ENCODE results near the gene TSPAN18. TPM values are rescaled to one million over a fixed set of nuclear protein-coding genes. Genes with fewer than 3 reads are reported as not detected.

The TSPAN18 gene
- total RNA-seq, 1 experiment from 2014 or later, result not detected

DNA sequence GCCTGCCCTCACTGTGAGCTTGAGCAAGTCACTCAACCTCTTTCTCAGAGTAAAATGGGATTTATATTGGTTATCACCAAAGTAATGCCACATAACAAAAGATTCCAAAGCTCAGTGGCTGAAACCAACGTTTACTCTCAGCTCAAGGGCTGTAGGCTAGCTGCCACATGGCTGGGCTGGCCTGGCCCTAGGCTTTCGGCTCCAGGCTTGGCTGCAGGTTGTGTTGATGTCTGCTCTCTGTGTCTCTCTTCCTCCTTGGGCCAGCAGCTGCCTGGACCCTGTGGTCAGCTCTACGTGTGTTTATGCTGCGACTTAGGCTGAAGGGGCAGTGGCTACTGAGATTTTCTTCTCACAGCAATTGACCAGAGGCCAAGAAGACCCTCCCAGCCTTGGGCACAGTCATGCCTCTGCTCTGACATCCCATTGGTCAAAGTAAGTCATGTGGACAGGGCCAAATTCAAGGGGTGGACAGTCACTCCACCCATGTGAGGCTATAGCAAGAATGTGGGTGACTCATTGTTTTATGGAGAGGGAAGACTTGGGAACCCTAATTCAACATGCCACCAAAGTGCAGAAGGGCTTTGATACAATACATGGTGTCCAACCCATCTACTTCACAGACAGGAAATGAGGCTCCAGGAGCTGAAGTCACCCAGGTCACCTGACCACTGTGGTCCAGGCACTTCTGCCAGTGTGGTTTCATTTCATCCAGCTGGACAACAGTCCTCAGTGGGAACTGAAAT lies 90.6 kb downstream of the TSPAN18 start:
- no peak overlapping the region for H3K9ac ChIP-seq (ENCODE audit: low read length)
- H3K9me2 ChIP-seq (replicated peaks; ENCODE audit: low read length), result no peaks in the 10 kb centered on the region
- no peaks in the 10 kb centered on the region for H3K79me2 ChIP-seq (ENCODE audit: low read length)
- intact Hi-C loops (cut with micrococcal nuclease), result no loop called here
- ChIA-PET CTCF (no interaction called here), POLR2A (ENCODE audit: unreplicated experiment) (no interaction called here)
- H3K4me1 ChIP-seq (ENCODE audit: insufficient read depth, low read length), result no peaks in the 10 kb centered on the region
- no peak overlapping the region for H2AFZ ChIP-seq (ENCODE audit: low read length)
- no peak overlapping the region for H3K27ac ChIP-seq (ENCODE audit: low read length)
- H3K4me2 ChIP-seq (ENCODE audit: low read length), result no peak overlapping the region
- no peaks in the 10 kb centered on the region for H3K9me3 ChIP-seq (ENCODE audit: low read length)
- no peaks in the 10 kb centered on the region for H3K36me3 ChIP-seq (ENCODE audit: low read depth, low read length)
- no peak for TF ChIP-seq EZH2phosphoT487 (IDR thresholded peaks at IDR 0.05; ENCODE audit: borderline replicate concordance, low read length)
- no peak for TF ChIP-seq EZH2 (IDR thresholded peaks at IDR 0.05; ENCODE audit: low read length, unreplicated experiment)
- TF ChIP-seq, protein P1, sequence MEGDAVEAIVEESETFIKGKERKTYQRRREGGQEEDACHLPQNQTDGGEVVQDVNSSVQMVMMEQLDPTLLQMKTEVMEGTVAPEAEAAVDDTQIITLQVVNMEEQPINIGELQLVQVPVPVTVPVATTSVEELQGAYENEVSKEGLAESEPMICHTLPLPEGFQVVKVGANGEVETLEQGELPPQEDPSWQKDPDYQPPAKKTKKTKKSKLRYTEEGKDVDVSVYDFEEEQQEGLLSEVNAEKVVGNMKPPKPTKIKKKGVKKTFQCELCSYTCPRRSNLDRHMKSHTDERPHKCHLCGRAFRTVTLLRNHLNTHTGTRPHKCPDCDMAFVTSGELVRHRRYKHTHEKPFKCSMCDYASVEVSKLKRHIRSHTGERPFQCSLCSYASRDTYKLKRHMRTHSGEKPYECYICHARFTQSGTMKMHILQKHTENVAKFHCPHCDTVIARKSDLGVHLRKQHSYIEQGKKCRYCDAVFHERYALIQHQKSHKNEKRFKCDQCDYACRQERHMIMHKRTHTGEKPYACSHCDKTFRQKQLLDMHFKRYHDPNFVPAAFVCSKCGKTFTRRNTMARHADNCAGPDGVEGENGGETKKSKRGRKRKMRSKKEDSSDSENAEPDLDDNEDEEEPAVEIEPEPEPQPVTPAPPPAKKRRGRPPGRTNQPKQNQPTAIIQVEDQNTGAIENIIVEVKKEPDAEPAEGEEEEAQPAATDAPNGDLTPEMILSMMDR (conservative IDR thresholded peaks at IDR 0.05; ENCODE audit: low read depth, low read length), result no peak
- H3F3A ChIP-seq (ENCODE audit: low read length, unreplicated experiment), result no peaks in the 10 kb centered on the region
- peaks cover 20% of the 10 kb centered on the region for H3K27me3 ChIP-seq (ENCODE audit: low read length)
- H4K20me1 ChIP-seq (ENCODE audit: low read length), result no peaks in the 10 kb centered on the region
- no peak overlapping the region for H3K4me3 ChIP-seq (ENCODE audit: low read length)
- ATAC-seq (no peak), DNase-seq (no peak)
- no TSS peak for BruUV-seq (replicated peaks)

DNA sequence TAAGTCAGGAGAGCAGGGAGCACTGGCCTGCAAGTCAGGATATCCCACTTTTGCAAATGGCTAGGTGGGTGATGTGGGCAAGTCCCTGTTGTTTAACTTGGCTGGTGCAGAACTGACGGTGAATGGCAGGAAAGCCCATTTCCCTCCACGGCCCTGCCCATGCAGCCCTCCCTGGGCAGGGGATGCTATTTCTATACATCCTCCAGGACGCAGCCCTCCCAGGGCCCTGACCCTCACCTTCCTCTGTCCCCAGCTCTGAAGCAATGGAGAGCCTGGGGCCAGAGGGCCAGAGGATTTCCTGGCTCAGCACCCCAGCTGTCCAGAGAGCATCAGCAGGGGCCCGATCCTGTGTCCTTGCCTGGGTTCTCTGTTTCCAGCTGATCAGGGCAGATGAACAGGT lies 91.3 kb downstream of the TSPAN18 start:
- Histone ChIP-seq H3K27ac (ENCODE audit: low read length) (no peak overlapping the region), H3K9ac (ENCODE audit: low read length) (no peak overlapping the region), H3K4me3 (ENCODE audit: low read length) (no peak overlapping the region), H3K9me2 (replicated peaks; ENCODE audit: low read length) (no peaks in the 10 kb centered on the region), H3K79me2 (ENCODE audit: low read length) (no peaks in the 10 kb centered on the region), H3K9me3 (ENCODE audit: low read length) (no peaks in the 10 kb centered on the region), H4K20me1 (ENCODE audit: low read length) (no peaks in the 10 kb centered on the region), H2AFZ (ENCODE audit: low read length) (no peak overlapping the region), H3K4me1 (ENCODE audit: insufficient read depth, low read length) (no peaks in the 10 kb centered on the region), H3K27me3 (ENCODE audit: low read length) (peaks cover 20% of the 10 kb centered on the region), H3K4me2 (ENCODE audit: low read length) (no peak overlapping the region), H3K36me3 (ENCODE audit: low read depth, low read length) (no peaks in the 10 kb centered on the region), H3F3A (ENCODE audit: low read length, unreplicated experiment) (no peaks in the 10 kb centered on the region)
- intact Hi-C loops (cut with micrococcal nuclease), result no loop called here
- DNase-seq (no peak), ATAC-seq (no peak)
- TF ChIP-seq EZH2phosphoT487 (IDR thresholded peaks at IDR 0.05; ENCODE audit: borderline replicate concordance, low read length) (no peak), EZH2 (IDR thresholded peaks at IDR 0.05; ENCODE audit: low read length, unreplicated experiment) (no peak)
- TF ChIP-seq, protein P1 (conservative IDR thresholded peaks at IDR 0.05; ENCODE audit: low read depth, low read length), result no peak
- no TSS peak for BruUV-seq (replicated peaks)
- ChIA-PET CTCF (no interaction called here), POLR2A (ENCODE audit: unreplicated experiment) (no interaction called here)

DNA sequence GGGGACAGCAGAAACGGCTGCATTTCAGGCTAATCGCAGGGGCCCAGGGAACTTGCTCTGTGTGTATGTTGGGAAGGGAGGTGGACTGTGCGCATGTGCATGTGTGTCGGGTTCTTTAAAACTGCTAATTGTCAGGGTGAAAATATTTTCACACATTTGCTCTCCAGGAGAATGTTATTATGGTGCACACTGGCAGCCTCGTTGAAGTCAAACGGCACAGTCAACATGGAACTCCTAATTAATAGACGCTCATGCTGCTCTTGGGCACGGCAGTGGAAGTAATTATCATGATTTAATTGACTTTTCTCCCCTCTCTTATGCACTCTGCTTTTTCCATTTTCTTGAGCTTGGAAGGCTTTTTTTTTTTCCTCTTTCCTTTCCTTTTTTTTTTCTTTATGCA lies 92.6 kb downstream of the TSPAN18 start:
- POLR2A ChIA-PET (ENCODE audit: unreplicated experiment), result no interaction called here

More for the DNA sequence above, 92.6 kb downstream of the TSPAN18 start:
- Histone ChIP-seq H2AFZ (ENCODE audit: low read length) (no peak overlapping the region), H3K9me3 (ENCODE audit: low read length) (no peaks in the 10 kb centered on the region), H3K36me3 (ENCODE audit: low read depth, low read length) (no peaks in the 10 kb centered on the region), H3K27me3 (ENCODE audit: low read length) (peaks cover 20% of the 10 kb centered on the region), H3F3A (ENCODE audit: low read length, unreplicated experiment) (no peaks in the 10 kb centered on the region), H3K4me3 (ENCODE audit: low read length) (no peak overlapping the region), H4K20me1 (ENCODE audit: low read length) (no peaks in the 10 kb centered on the region), H3K4me2 (ENCODE audit: low read length) (no peak overlapping the region), H3K27ac (ENCODE audit: low read length) (no peak overlapping the region), H3K4me1 (ENCODE audit: insufficient read depth, low read length) (no peaks in the 10 kb centered on the region), H3K9me2 (replicated peaks; ENCODE audit: low read length) (no peaks in the 10 kb centered on the region), H3K79me2 (ENCODE audit: low read length) (no peaks in the 10 kb centered on the region), H3K9ac (ENCODE audit: low read length) (no peak overlapping the region)
- ATAC-seq, result no peak
- DNase-seq, result no peak
- no TSS peak for BruUV-seq (replicated peaks)
- intact Hi-C loops (cut with micrococcal nuclease), result no loop called here
- TF ChIP-seq EZH2phosphoT487 (IDR thresholded peaks at IDR 0.05; ENCODE audit: borderline replicate concordance, low read length) (no peak), EZH2 (IDR thresholded peaks at IDR 0.05; ENCODE audit: low read length, unreplicated experiment) (no peak)
- TF ChIP-seq, protein P1 (conservative IDR thresholded peaks at IDR 0.05; ENCODE audit: low read depth, low read length), result no peak
- CTCF ChIA-PET, result no interaction called here
